Neural progenitor cell (in vitro differentiated cells): ENCODE measurements around the gene TNFAIP6. TPM values are rescaled to one million over a fixed set of nuclear protein-coding genes. Genes with fewer than 3 reads are reported as not detected.

ENCODE experiments used
- DNase-seq: peaks from one replicate; pipeline ENCODE4 v3.0.0-alpha.2; 2016; ENCODE audit warnings: low spot score
- H2AFZ ChIP-seq: fragments of 200-600 bp; sonication (generic); replicated peaks from 2 replicates; pipeline ENCODE4 v1.6.1; 2016; ENCODE audit warnings: antibody characterized with exemption
- H3F3A ChIP-seq: fragments of 200-600 bp; sonication (generic); 2 replicates; pipeline ENCODE4 v1.6.1; 2016; ENCODE audit warnings: antibody characterized with exemption, low read depth
- H3K27ac ChIP-seq: fragments of 200-600 bp; sonication (generic); 2 replicates; pipeline ENCODE4 v1.5.1; 2016; ENCODE audit warnings: mild to moderate bottlenecking
- H3K27me3 ChIP-seq: fragments of 200-600 bp; sonication (generic); 2 replicates; pipeline ENCODE4 v1.6.1; 2016; ENCODE audit warnings: mild to moderate bottlenecking, moderate library complexity
- H3K36me3 ChIP-seq: fragments of 200-600 bp; sonication (generic); 2 replicates; pipeline ENCODE4 v1.5.1; 2016
- H3K4me1 ChIP-seq: fragments of 200-600 bp; sonication (generic); 2 replicates; pipeline ENCODE4 v1.6.1; 2016; ENCODE audit warnings: mixed run types
- H3K4me2 ChIP-seq: fragments of 200-600 bp; sonication (generic); 2 replicates; pipeline ENCODE4 v1.6.1; 2016
- H3K4me3 ChIP-seq: fragments of 200-600 bp; sonication (generic); 2 replicates; pipeline ENCODE4 v1.5.1; 2016
- H3K79me2 ChIP-seq: fragments of 200-600 bp; sonication (generic); 2 replicates; pipeline ENCODE4 v1.6.1; 2016; ENCODE audit warnings: low read depth
- H3K9ac ChIP-seq: fragments of 200-600 bp; sonication (generic); 2 replicates; pipeline ENCODE4 v1.6.1; 2016
- H3K9me3 ChIP-seq: fragments of 200-600 bp; sonication (generic); 2 replicates; pipeline ENCODE4 v1.5.1; 2016; ENCODE audit warnings: low read depth
- H4K20me1 ChIP-seq: fragments of 200-600 bp; sonication (generic); 2 replicates; pipeline ENCODE4 v1.6.1; 2016; ENCODE audit warnings: low read depth
- H3K27ac Mint-ChIP-seq: 3 replicates; pipeline ENCODE4 v1.8.0; 2021; ENCODE audit warnings: mixed read lengths
- H3K27me3 Mint-ChIP-seq: 2 replicates; pipeline ENCODE4 v1.8.0; 2022; ENCODE audit warnings: low read depth, mild to moderate bottlenecking, inconsistent platforms, moderate library complexity, mixed read lengths; ENCODE audit not compliant: insufficient read depth
- H3K36me3 Mint-ChIP-seq: 3 replicates; pipeline ENCODE4 v1.8.0; 2021; ENCODE audit warnings: mixed read lengths
- H3K4me1 Mint-ChIP-seq: 3 replicates; pipeline ENCODE4 v1.8.0; 2021; ENCODE audit warnings: mixed read lengths
- H3K4me3 Mint-ChIP-seq: 3 replicates; pipeline ENCODE4 v1.8.0; 2021; ENCODE audit warnings: mild to moderate bottlenecking, moderate library complexity, mixed read lengths
- H3K9me3 Mint-ChIP-seq: 3 replicates; pipeline ENCODE4 v1.8.0; 2020; ENCODE audit warnings: mixed read lengths
- CTCF ChIP-seq: fragments of 200-600 bp; sonication (generic); IDR thresholded peaks from 2 replicates; pipeline ENCODE4 v1.5.1; 2017; ENCODE audit warnings: antibody characterized with exemption, mild to moderate bottlenecking
- EZH2 ChIP-seq: fragments of 200-600 bp; sonication (generic); IDR thresholded peaks from 2 replicates; pipeline ENCODE4 v1.6.1; 2017; ENCODE audit warnings: antibody characterized with exemption, mild to moderate bottlenecking, moderate library complexity
- EZH2phosphoT487 ChIP-seq: fragments of 200-600 bp; sonication (generic); IDR thresholded peaks from 2 replicates; pipeline ENCODE4 v1.6.1; 2017; ENCODE audit warnings: antibody characterized with exemption
- total RNA-seq: library from RNA; depleted of rRNA; stranded (reverse); fragments of >200 nt; gene quantifications from 2 replicates; pipeline ENCODE4 v1.2.3, GENCODE V29; 2015; ENCODE audit warnings: low replicate concordance

The TNFAIP6 gene
- total RNA-seq, 1 donor from 2014 or later: 0.22 TPM

GRCh38 chr2:151363709-151364108 is 6.3 kb downstream of the TNFAIP6 start:
- Histone ChIP-seq H3K4me1 (no peaks in the 10 kb centered on the region), H3K36me3 (no peaks in the 10 kb centered on the region), H3K9ac (no peak overlapping the region), H2AFZ (peak overlapping the region; percentile 88), H3K4me3 (no peak overlapping the region), H3K9me3 (no peaks in the 10 kb centered on the region), H3F3A (no peaks in the 10 kb centered on the region), H3K4me2 (no peak overlapping the region), H3K27me3 (no peaks in the 10 kb centered on the region), H4K20me1 (no peaks in the 10 kb centered on the region), H3K79me2 (no peaks in the 10 kb centered on the region), H3K27ac (no peak overlapping the region)
- no peak overlapping the region for H3K4me3 Mint-ChIP-seq
- no peaks in the 10 kb centered on the region for H3K4me1 Mint-ChIP-seq
- TF ChIP-seq EZH2phosphoT487 (no peak), EZH2 (no peak), CTCF (no peak)
- H3K27me3 Mint-ChIP-seq: no peaks in the 10 kb centered on the region
- no peaks in the 10 kb centered on the region for H3K36me3 Mint-ChIP-seq
- no peaks in the 10 kb centered on the region for H3K9me3 Mint-ChIP-seq
- peak; percentile 11 for DNase-seq
- no peak overlapping the region for H3K27ac Mint-ChIP-seq

- Mint-ChIP-seq H3K27ac (no peak overlapping the region), H3K4me1 (no peaks in the 10 kb centered on the region), H3K36me3 (no peaks in the 10 kb centered on the region), H3K27me3 (peaks cover 3% of the 10 kb centered on the region), H3K9me3 (no peaks in the 10 kb centered on the region), H3K4me3 (no peak overlapping the region)
- no peaks in the 10 kb centered on the region for H4K20me1 ChIP-seq
- H3K9ac ChIP-seq: no peak overlapping the region
- no peak overlapping the region for H3K4me2 ChIP-seq
- no peaks in the 10 kb centered on the region for H3K4me1 ChIP-seq
- H3K27ac ChIP-seq: no peak overlapping the region
- no peak overlapping the region for H3K4me3 ChIP-seq
- no peaks in the 10 kb centered on the region for H3K79me2 ChIP-seq
- no peak overlapping the region for H2AFZ ChIP-seq
- no peak for DNase-seq
- H3K36me3 ChIP-seq: no peaks in the 10 kb centered on the region
- no peaks in the 10 kb centered on the region for H3F3A ChIP-seq
- H3K9me3 ChIP-seq: no peaks in the 10 kb centered on the region
- no peak for TF ChIP-seq CTCF
- TF ChIP-seq EZH2: no peak
- TF ChIP-seq EZH2phosphoT487: no peak
- no peaks in the 10 kb centered on the region for H3K27me3 ChIP-seq
Measured at GRCh38 chr2:151367571-151367970, 10.2 kb downstream of the TNFAIP6 start.

- Histone ChIP-seq H3K27ac (no peak overlapping the region), H3K4me2 (no peak overlapping the region), H4K20me1 (no peaks in the 10 kb centered on the region), H3K9me3 (no peaks in the 10 kb centered on the region), H3K9ac (no peak overlapping the region), H3K79me2 (no peaks in the 10 kb centered on the region), H3K4me3 (no peak overlapping the region), H3F3A (no peaks in the 10 kb centered on the region), H3K4me1 (no peaks in the 10 kb centered on the region), H3K27me3 (no peaks in the 10 kb centered on the region), H2AFZ (no peak overlapping the region), H3K36me3 (no peaks in the 10 kb centered on the region)
- DNase-seq: no peak
- peaks cover 9% of the 10 kb centered on the region for H3K4me1 Mint-ChIP-seq
- no peaks in the 10 kb centered on the region for H3K9me3 Mint-ChIP-seq
- no peak for TF ChIP-seq EZH2
- TF ChIP-seq CTCF: no peak
- TF ChIP-seq EZH2phosphoT487: no peak
- no peak overlapping the region for H3K4me3 Mint-ChIP-seq
- H3K27ac Mint-ChIP-seq: no peak overlapping the region
- no peaks in the 10 kb centered on the region for H3K36me3 Mint-ChIP-seq
- H3K27me3 Mint-ChIP-seq: peaks cover 3% of the 10 kb centered on the region
Measured at GRCh38 chr2:151374436-151374835, 17.0 kb downstream of the TNFAIP6 start.
